ENCODE data around the gene CA9.

Gene CA9

GRCh38 chr9:35726931-35727330, 53.2 kb downstream of the CA9 start:
- Histone ChIP-seq H3K4me3 (ENCODE audit: low read length) (no peak overlapping the region), H3K27me3 (ENCODE audit: insufficient read depth, low read length) (no peaks in the 10 kb centered on the region), H2AFZ (ENCODE audit: low read depth, low read length) (no peak overlapping the region), H3K36me3 (ENCODE audit: insufficient read depth, low read length) (peaks cover 37% of the 10 kb centered on the region), H3K4me1 (ENCODE audit: insufficient read depth, low read length) (peaks cover 42% of the 10 kb centered on the region), H3K9me3 (ENCODE audit: low read length) (no peaks in the 10 kb centered on the region)

GRCh38 chr9:35727676-35728040, 53.9 kb downstream of the CA9 start:
- Histone ChIP-seq H3K4me3 (ENCODE audit: low read length) (no peak overlapping the region), H3K36me3 (ENCODE audit: insufficient read depth, low read length) (peaks cover 29% of the 10 kb centered on the region), H3K4me1 (ENCODE audit: insufficient read depth, low read length) (peaks cover 42% of the 10 kb centered on the region)

DNA sequence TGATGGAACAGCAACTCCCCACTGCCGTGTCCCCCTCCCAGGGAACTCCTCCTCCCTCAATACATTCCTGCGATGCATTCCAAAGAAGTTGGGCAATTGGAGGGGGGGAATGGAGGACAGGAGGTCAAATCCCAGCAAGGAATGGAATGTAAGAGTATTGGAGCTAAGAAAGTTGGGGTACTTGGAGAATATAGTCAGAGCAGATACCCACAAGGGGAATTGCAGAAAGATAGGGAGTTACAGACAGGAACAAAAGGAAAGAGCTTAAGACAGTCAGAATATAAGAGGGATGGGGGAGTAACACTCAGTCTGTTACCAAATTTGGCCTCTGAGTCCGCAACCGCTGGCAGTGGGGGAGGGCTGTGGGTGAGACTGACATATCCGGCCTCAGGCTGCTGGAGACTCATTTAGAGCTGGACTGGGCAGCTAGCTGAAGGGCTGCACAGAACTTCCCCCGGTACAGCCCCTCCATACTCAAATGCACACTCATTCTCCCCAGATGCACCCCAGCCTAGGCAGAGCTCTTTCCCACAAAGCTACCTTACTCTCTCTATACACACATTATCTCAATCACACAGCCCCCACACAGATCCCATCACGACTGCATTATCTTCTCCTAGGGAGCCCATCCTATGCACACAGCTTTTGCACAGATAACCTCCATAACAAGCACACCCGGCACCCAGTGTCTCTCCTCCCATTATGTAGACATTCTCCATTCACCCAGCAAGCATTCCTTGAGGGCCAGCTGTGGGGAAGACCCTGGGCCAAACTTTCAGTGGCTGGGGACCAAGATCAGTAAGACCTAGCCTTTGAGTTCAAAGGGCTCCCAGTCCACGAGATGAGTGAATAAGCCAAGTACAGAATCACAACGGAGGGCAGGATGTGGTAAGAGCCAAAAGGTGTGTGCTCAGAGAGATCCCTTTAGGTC, 54.6 kb downstream of the CA9 start:
- Histone ChIP-seq H3K36me3 (ENCODE audit: insufficient read depth, low read length) (peaks cover 27% of the 10 kb centered on the region), H3K4me3 (ENCODE audit: low read length) (peak overlapping the region; percentile 4), H2AFZ (ENCODE audit: low read depth, low read length) (no peak overlapping the region), H3K9me3 (ENCODE audit: low read length) (no peaks in the 10 kb centered on the region), H3K4me1 (ENCODE audit: insufficient read depth, low read length) (peaks cover 47% of the 10 kb centered on the region), H3K27me3 (ENCODE audit: insufficient read depth, low read length) (no peaks in the 10 kb centered on the region)

More at GRCh38 chr9:35727676-35728040, 53.9 kb downstream of the CA9 start:
- Histone ChIP-seq H3K9me3 (ENCODE audit: low read length) (no peaks in the 10 kb centered on the region), H3K27me3 (ENCODE audit: insufficient read depth, low read length) (no peaks in the 10 kb centered on the region), H2AFZ (ENCODE audit: low read depth, low read length) (no peak overlapping the region)

GRCh38 chr9:35729101-35729500, 55.4 kb downstream of the CA9 start:
- Histone ChIP-seq H3K4me3 (ENCODE audit: low read length) (no peak overlapping the region), H2AFZ (ENCODE audit: low read depth, low read length) (no peak overlapping the region), H3K9me3 (ENCODE audit: low read length) (no peaks in the 10 kb centered on the region), H3K27me3 (ENCODE audit: insufficient read depth, low read length) (no peaks in the 10 kb centered on the region), H3K4me1 (ENCODE audit: insufficient read depth, low read length) (peaks cover 51% of the 10 kb centered on the region), H3K36me3 (ENCODE audit: insufficient read depth, low read length) (peaks cover 19% of the 10 kb centered on the region)

DNA sequence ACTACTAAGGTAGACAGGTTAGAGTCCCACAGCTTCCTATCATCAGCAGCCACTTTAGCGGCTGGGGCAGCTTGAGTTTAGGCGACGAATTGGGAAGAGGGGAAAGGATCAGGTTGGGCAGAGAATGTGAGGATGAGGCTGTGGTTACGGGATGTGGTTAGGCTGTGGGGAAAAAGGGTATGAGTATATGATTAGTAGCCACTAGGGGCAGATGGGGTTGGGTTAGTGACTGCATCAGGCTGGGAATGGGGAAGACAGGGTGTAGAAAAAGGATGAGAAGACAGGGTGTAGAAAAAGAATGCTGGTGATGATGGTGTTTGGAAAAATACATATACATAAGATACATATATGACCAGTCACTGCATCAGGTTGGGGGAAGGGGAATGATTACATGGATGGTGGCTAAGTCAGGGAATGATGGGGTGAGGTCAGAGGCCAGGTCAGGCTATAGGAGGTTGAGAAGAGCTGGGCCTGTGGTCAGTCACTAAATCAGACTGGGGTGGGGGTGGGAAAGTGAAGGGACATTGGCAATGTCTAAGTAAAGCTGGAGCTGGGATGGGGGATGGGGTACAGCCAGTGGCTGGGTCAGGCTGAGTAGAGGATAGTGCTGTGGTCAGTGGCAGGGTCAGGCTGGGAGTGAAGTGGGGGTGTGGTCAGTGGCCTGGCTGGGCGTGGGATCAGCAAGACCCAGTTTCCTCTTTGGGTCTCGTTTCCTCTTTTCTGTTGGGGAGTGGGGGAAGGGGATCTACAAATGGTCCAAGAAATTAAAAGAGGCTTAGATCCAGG, 56.2 kb downstream of the CA9 start:
- H3K4me1 ChIP-seq (ENCODE audit: insufficient read depth, low read length) = peaks cover 51% of the 10 kb centered on the region

GRCh38 chr9:35730486-35730854, 56.7 kb downstream of the CA9 start:
- peak overlapping the region; percentile 78 for H3K4me3 ChIP-seq (ENCODE audit: low read length)
- H3K27me3 ChIP-seq (ENCODE audit: insufficient read depth, low read length) = no peaks in the 10 kb centered on the region
- H3K9me3 ChIP-seq (ENCODE audit: low read length) = no peaks in the 10 kb centered on the region
- no peak overlapping the region for H2AFZ ChIP-seq (ENCODE audit: low read depth, low read length)
- peaks cover 51% of the 10 kb centered on the region for H3K4me1 ChIP-seq (ENCODE audit: insufficient read depth, low read length)
- H3K36me3 ChIP-seq (ENCODE audit: insufficient read depth, low read length) = peaks cover 12% of the 10 kb centered on the region

More for the DNA sequence above, 56.2 kb downstream of the CA9 start:
- H3K36me3 ChIP-seq (ENCODE audit: insufficient read depth, low read length) = peaks cover 12% of the 10 kb centered on the region
- H3K27me3 ChIP-seq (ENCODE audit: insufficient read depth, low read length) = no peaks in the 10 kb centered on the region
- H2AFZ ChIP-seq (ENCODE audit: low read depth, low read length) = no peak overlapping the region
- H3K9me3 ChIP-seq (ENCODE audit: low read length) = no peaks in the 10 kb centered on the region
- H3K4me3 ChIP-seq (ENCODE audit: low read length) = no peak overlapping the region

Measured in neuron (in vitro differentiated cells).